H9 (cell line): Measurements from ENCODE around the gene PDE3A. TPM values are rescaled to one million over a fixed set of nuclear protein-coding genes. Genes with fewer than 3 reads are reported as not detected.

ENCODE experiments used
- DNase-seq: peaks from one replicate; pipeline ENCODE4 v3.0.0-alpha.2; 2017
- H2AFZ ChIP-seq: one replicate; pipeline ENCODE4 v1.6.1; 2013; ENCODE audit warnings: mild to moderate bottlenecking, low read length, control low read depth, moderate library complexity
- H2AK5ac ChIP-seq: 2 replicates; pipeline ENCODE4 v1.6.1; 2013; ENCODE audit warnings: low read length, control low read depth, mixed read lengths; ENCODE audit not compliant: insufficient read length
- H2BK120ac ChIP-seq: one replicate; pipeline ENCODE4 v1.6.1; 2013; ENCODE audit warnings: low read depth, mild to moderate bottlenecking, low read length, control low read depth, inconsistent platforms; ENCODE audit not compliant: poor library complexity, severe bottlenecking
- H2BK12ac ChIP-seq: 2 replicates; pipeline ENCODE4 v1.6.1; 2013; ENCODE audit warnings: low read length, control low read depth, mixed read lengths, low read depth; ENCODE audit not compliant: insufficient read length
- H2BK15ac ChIP-seq: 2 replicates; pipeline ENCODE4 v1.6.1; 2013; ENCODE audit warnings: low read depth, low read length, control low read depth
- H2BK20ac ChIP-seq: one replicate; pipeline ENCODE4 v1.6.1; 2013; ENCODE audit warnings: low read depth, mild to moderate bottlenecking, low read length, control low read depth, inconsistent platforms; ENCODE audit not compliant: poor library complexity, severe bottlenecking
- H2BK5ac ChIP-seq: 2 replicates; pipeline ENCODE4 v1.6.1; 2013; ENCODE audit warnings: low read length, control low read depth, mixed read lengths; ENCODE audit not compliant: insufficient read length
- H3K14ac ChIP-seq: 2 replicates; pipeline ENCODE4 v1.6.1; 2013; ENCODE audit warnings: low read length, control low read depth; ENCODE audit not compliant: insufficient read depth
- H3K18ac ChIP-seq: 2 replicates; pipeline ENCODE4 v1.6.1; 2013; ENCODE audit warnings: low read depth, mild to moderate bottlenecking, mixed read lengths, low read length, control low read depth; ENCODE audit not compliant: insufficient read length
- H3K23ac ChIP-seq: 2 replicates; pipeline ENCODE4 v1.6.1; 2013; ENCODE audit warnings: low read length, control low read depth, mixed read lengths, low read depth; ENCODE audit not compliant: insufficient read length
- H3K23me2 ChIP-seq: 2 replicates; pipeline ENCODE4 v1.6.1; 2013; ENCODE audit warnings: low read depth, mild to moderate bottlenecking, mixed read lengths, low read length, control low read depth; ENCODE audit not compliant: insufficient read length, poor library complexity, severe bottlenecking
- H3K27ac ChIP-seq: 2 replicates; pipeline ENCODE4 v1.5.1; 2013; ENCODE audit warnings: low read length, control low read depth, mixed read lengths, low read depth; ENCODE audit not compliant: insufficient read length
- H3K27me3 ChIP-seq: 2 replicates; pipeline ENCODE4 v1.6.1; 2013; ENCODE audit warnings: low read length, control low read depth, inconsistent platforms; ENCODE audit not compliant: insufficient read depth
- H3K4ac ChIP-seq: 2 replicates; pipeline ENCODE4 v1.6.1; 2013; ENCODE audit warnings: low read depth, mild to moderate bottlenecking, control low read depth, inconsistent platforms, low read length, moderate library complexity
- H3K4me1 ChIP-seq: 2 replicates; pipeline ENCODE4 v1.6.1; 2013; ENCODE audit warnings: low read length, control low read depth, inconsistent platforms; ENCODE audit not compliant: insufficient read depth
- H3K4me2 ChIP-seq: 2 replicates; pipeline ENCODE4 v1.6.1; 2013; ENCODE audit warnings: low read length, control low read depth, mixed read lengths; ENCODE audit not compliant: insufficient read length, insufficient read depth
- H3K56ac ChIP-seq: 2 replicates; pipeline ENCODE4 v1.6.1; 2013; ENCODE audit warnings: low read depth, mild to moderate bottlenecking, mixed read lengths, low read length, control low read depth; ENCODE audit not compliant: insufficient read length
- H3K79me1 ChIP-seq: 2 replicates; pipeline ENCODE4 v1.6.1; 2013; ENCODE audit warnings: low read depth, mild to moderate bottlenecking, moderate library complexity, low read length, control low read depth, inconsistent platforms; ENCODE audit not compliant: insufficient read depth, poor library complexity, severe bottlenecking
- H3K79me2 ChIP-seq: 2 replicates; pipeline ENCODE4 v1.6.1; 2013; ENCODE audit warnings: low read length, control low read depth, inconsistent platforms; ENCODE audit not compliant: insufficient read depth
- H3K9ac ChIP-seq: 2 replicates; pipeline ENCODE4 v1.6.1; 2013; ENCODE audit warnings: low read length, control low read depth, mixed read lengths; ENCODE audit not compliant: insufficient read length; ENCODE audit errors: extremely low read depth
- H3K9me3 ChIP-seq: one replicate; pipeline ENCODE4 v1.6.1; 2013; ENCODE audit warnings: low read depth, low read length, inconsistent platforms; ENCODE audit not compliant: control insufficient read depth
- H3T11ph ChIP-seq: one replicate; pipeline ENCODE4 v1.6.1; 2013; ENCODE audit warnings: mild to moderate bottlenecking, low read length, control low read depth, inconsistent platforms
- H4K20me1 ChIP-seq: one replicate; pipeline ENCODE4 v1.6.1; 2013; ENCODE audit not compliant: control insufficient read depth, insufficient read length, insufficient read depth
- H4K5ac ChIP-seq: 2 replicates; pipeline ENCODE4 v1.6.1; 2013; ENCODE audit warnings: low read depth, mild to moderate bottlenecking, mixed read lengths, low read length, control low read depth; ENCODE audit not compliant: insufficient read length
- H4K8ac ChIP-seq: replicated peaks from 2 replicates; pipeline ENCODE4 v1.6.1; 2013; ENCODE audit warnings: low read length, control low read depth, mixed read lengths, low read depth; ENCODE audit not compliant: insufficient read length
- H4K91ac ChIP-seq: 2 replicates; pipeline ENCODE4 v1.6.1; 2013; ENCODE audit warnings: low read depth, mild to moderate bottlenecking, moderate library complexity, mixed read lengths, low read length, control low read depth; ENCODE audit not compliant: insufficient read length
- H3K27ac Mint-ChIP-seq, 3 experiments: 2 replicates in 2 of 3; 3 replicates in 1 of 3; pipeline ENCODE4 v1.8.0; 2020 to 2021; ENCODE audit warnings: mixed read lengths in 3 of 3, mild to moderate bottlenecking in 1 of 3, moderate library complexity in 1 of 3
- H3K27me3 Mint-ChIP-seq: 2 replicates; pipeline ENCODE4 v1.8.0; 2021; ENCODE audit warnings: low read depth, mild to moderate bottlenecking, moderate library complexity, mixed read lengths
- H3K36me3 Mint-ChIP-seq, 3 experiments: 2 replicates in 2 of 3; 3 replicates in 1 of 3; pipeline ENCODE4 v1.8.0; 2020 to 2021; ENCODE audit warnings: low read depth in 3 of 3, mixed read lengths in 3 of 3; ENCODE audit not compliant: insufficient read depth in 1 of 3
- H3K4me1 Mint-ChIP-seq, 2 experiments: 2 replicates each; pipeline ENCODE4 v1.8.0; 2020; ENCODE audit warnings: mixed read lengths in 2 of 2
- H3K4me3 Mint-ChIP-seq, 2 experiments: 2 replicates in 1 of 2; 3 replicates in 1 of 2; pipeline ENCODE4 v1.8.0; 2020 to 2021; ENCODE audit warnings: mild to moderate bottlenecking in 2 of 2, mixed read lengths in 2 of 2, moderate library complexity in 1 of 2
- H3K9me3 Mint-ChIP-seq, 2 experiments: 2 replicates in 1 of 2; 3 replicates in 1 of 2; pipeline ENCODE4 v1.8.0; 2020; ENCODE audit warnings: mild to moderate bottlenecking in 2 of 2, mixed read lengths in 2 of 2, moderate library complexity in 1 of 2
- CTCF ChIP-seq: fragments of 200-600 bp; sonication (generic); conservative IDR thresholded peaks from 3 replicates; pipeline ENCODE4 v1.8.0; 2021; ENCODE audit warnings: antibody characterized with exemption, mild to moderate bottlenecking
- WGBS: extraction: QIAGEN DNeasy Blood & Tissue Kit; methylation state at CpG from one replicate; pipeline ENCODE4 v1.1.7; 2013; ENCODE audit warnings: missing lambda C conversion rate, low lambda C conversion rate, mixed read lengths; ENCODE audit not compliant: insufficient read length; ENCODE audit errors: extremely low coverage; 5-methylcytosine and 5-hydroxymethylcytosine counted together
- total RNA-seq: library from RNA; stranded (reverse); gene quantifications from 2 replicates; pipeline ENCODE4 v1.2.1, GENCODE V29; 2021

PDE3A gene
- total RNA-seq, 1 experiment from 2014 or later, result 3.0 TPM

DNA sequence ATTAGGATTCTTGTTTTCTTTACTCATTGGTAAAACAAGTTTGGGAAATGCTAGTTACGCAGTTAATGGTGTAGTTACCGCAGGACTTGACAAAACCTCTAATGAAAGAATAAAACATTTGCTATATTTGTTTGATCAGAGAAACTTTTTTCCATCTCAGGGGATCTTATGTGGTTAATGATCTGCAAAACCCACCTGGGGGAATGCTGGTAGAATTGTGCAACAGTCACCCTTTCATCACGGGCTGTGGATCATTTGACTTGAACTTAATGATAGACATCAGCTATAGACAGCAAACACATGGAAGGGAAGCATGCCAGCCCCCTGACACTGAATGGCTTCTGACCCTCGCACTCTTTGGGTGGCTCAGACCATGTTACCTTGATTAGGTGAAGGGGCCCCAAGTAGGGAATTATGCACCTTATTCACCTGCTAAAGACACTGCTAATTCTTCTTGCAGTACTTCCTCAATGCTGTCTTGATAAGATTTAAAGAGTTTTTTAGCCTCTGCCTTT, 84.2 kb downstream of the PDE3A start:
- DNase-seq, result no peak
- Histone ChIP-seq H3K23ac (no peak overlapping the region), H3K4me2 (no peak overlapping the region)

More for the DNA sequence above, 84.2 kb downstream of the PDE3A start:
- no peak overlapping the region for H3K4ac ChIP-seq
- H2BK20ac ChIP-seq, result no peak overlapping the region
- H3K27me3 ChIP-seq, result no peaks in the 10 kb centered on the region
- H3K27ac ChIP-seq, result no peak overlapping the region
- no peak overlapping the region for H3T11ph ChIP-seq
- no peak overlapping the region for H2AK5ac ChIP-seq
- no peaks in the 10 kb centered on the region for H3K79me1 ChIP-seq
- no peak overlapping the region for H2BK15ac ChIP-seq
- no peak overlapping the region for H3K14ac ChIP-seq
- Mint-ChIP-seq H3K27me3 (no peaks in the 10 kb centered on the region), H3K9me3 (no peaks in the 10 kb centered on the region), H3K4me3 (no peak overlapping the region), H3K4me1 (peaks cover 50 to 53% of the 10 kb centered on the region in 2 experiments), H3K27ac (no peak overlapping the region), H3K36me3 (no peaks in the 10 kb centered on the region)
- TF ChIP-seq CTCF, result no peak
- no peaks in the 10 kb centered on the region for H3K79me2 ChIP-seq
- H3K18ac ChIP-seq, result no peak overlapping the region
- H3K23me2 ChIP-seq, result no peaks in the 10 kb centered on the region
- no CpG with 5 or more reads among the region's 4 CpGs for WGBS
- H4K8ac ChIP-seq, result no peak overlapping the region
- H2BK120ac ChIP-seq, result no peak overlapping the region
- H2BK5ac ChIP-seq, result no peak overlapping the region
- H2AFZ ChIP-seq, result no peak overlapping the region
- H3K56ac ChIP-seq, result no peak overlapping the region
- no peak overlapping the region for H4K5ac ChIP-seq
- H3K9ac ChIP-seq, result no peak overlapping the region
- no peak overlapping the region for H2BK12ac ChIP-seq
- no peak overlapping the region for H4K91ac ChIP-seq
- H3K9me3 ChIP-seq, result no peaks in the 10 kb centered on the region
- H4K20me1 ChIP-seq, result no peaks in the 10 kb centered on the region
- peaks cover 2% of the 10 kb centered on the region; the same call in 1 of the 2 replicates for H3K4me1 ChIP-seq
